Inflammatory macrophage treated with lipopolysaccharide for 4 hours (primary cell): ENCODE results near the gene ATF6B.

Source experiments
- DNase-seq: peaks from one replicate; pipeline ENCODE4 v3.0.0-alpha.2; 2020

The ATF6B gene

DNA sequence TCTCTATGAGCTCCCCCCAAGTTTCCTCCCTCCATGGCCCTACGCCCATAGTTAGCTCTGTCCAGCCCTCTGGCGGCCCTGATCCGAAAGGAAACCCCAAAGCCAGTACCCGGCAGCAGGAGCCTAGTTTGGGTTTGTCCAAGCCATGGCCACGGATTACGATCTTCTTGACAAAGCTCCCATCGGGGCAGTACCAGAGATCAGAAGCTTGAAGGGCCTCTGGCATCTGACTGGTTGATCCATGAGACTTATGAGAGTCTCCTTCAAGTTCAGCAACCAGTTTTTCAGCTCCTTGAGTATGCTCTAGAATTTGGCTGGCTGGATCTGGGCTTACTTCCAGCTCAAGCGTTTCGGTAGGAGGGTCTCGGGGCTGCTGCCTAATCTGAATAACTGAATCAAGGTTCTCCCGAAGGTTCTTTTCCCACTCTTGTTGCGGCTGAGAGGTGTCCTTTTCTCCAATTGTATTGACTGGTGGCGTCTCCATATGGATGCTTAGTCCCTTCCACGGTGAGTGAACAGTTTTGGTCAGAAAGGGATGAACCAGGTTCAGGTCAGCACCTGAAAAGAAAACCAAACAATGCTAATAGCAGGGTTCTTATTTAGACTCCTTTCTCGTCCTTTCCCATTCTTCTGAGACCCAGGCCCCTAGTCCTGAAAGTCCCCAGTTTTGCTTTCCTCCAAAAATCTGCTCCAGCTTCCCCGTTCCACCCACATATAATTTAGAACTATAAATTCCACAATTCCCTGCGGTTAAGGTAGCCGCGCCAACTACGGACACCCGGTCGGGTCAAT lies 1.4 kb upstream of the ATF6B start:
- no peak for DNase-seq

DNA sequence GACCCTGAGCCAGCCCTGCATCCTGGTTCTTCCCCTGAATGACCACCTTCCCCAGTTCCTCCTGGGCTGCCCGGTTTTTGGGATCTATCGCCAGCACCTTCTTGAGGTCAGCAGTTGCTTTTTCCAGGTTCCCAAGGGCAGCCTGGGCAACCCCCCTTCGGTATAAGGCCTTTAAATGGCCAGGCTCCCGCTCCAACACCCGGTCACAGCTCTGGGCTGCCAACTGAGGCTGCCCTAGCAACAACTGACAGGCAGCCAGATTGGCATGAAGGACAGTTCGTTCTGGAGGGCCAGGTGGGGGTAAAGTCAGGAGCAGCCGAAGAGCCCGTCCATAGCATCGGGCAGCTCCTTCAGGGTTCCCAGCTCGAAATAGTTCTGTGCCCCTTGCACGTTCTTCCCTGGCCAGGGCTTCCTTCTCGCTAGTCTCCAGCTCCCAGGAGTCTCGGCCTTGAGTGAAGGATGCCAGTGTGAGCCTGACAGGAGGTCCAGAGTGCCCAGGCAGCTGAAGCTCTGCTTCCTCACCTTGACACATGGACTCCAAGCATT lies 778 bp upstream of the ATF6B start:
- DNase-seq, result no peak

- no peak for DNase-seq
These were observed 683 bp downstream of the ATF6B start for GRCh38 chr6:32127409-32127716.

- no peak for DNase-seq
These were observed 1.2 kb downstream of the ATF6B start for GRCh38 chr6:32126880-32127279.

GRCh38 chr6:32123681-32124080 lies 4.4 kb downstream of the ATF6B start:
- DNase-seq, result no peak

DNA sequence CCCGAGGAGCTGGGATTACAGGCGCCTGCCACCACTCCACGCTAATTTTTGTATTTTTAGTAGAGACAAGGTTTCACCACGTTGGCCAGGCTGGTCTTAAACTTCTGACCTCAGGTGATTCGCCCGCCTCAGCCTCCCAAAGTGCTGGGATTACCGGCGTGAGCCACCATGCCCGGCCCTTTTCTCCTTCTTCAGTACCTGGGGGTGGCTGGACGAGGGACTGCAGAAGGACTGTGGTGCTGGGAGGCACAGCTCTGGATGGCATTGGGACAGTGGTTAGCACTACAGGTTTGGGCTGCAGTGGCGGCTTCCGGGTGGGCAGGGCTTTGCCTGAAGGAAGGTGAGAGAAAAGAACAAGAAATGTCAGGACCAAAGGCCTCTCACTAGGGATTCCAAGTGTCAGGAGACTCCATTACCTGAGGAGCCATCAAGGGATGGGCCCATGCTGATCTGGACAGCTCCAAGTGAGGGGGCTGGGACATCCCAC lies 7.4 kb downstream of the ATF6B start:
- no peak for DNase-seq

- peak; percentile 74 for DNase-seq
These were observed 9.0 kb downstream of the ATF6B start for GRCh38 chr6:32118782-32119628.

GRCh38 chr6:32117461-32117860 lies 10.6 kb downstream of the ATF6B start:
- DNase-seq, result no peak

DNA sequence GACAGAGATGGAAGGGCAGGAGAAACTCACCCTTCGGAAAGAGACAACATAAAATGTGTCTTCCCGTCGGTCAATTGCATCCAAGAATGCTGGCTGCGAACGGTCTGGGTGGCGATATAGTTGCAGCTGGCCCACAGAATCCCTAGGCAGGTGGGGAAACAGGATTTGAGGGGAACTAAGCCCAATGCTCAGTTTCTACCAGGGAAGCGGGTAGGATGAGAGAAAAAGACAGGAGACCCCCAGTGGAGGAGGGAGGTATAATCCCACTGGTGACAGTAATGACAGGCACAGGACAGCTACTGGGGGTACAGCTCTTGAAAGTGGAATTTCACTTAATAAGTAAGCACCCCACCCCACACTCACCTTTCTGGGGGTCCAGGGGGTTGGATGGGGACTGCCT lies 11.4 kb downstream of the ATF6B start:
- DNase-seq, result no peak

GRCh38 chr6:32115623-32116022 lies 12.4 kb downstream of the ATF6B start:
- DNase-seq, result no peak

DNA sequence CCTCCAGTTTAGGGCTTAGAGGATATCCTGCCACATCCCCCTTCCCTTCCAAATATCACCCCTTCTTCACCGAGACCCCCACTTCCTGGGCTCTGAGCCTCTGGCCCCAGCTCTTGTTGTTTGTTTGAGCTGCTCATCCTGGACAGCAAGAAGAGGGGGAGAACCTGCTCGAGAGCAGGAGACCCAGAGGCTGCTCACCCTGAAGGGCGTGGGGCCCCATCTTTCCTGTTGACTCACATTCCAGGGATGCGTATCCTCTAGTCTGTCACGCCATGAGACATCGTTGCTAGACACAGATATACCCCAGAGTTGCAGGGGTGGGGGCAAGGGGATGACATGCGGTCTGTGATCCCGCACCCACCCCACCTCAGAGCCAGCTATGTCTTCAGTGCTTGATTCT lies 13.2 kb downstream of the ATF6B start:
- DNase-seq, result no peak

- DNase-seq, result no peak
These were observed 14.4 kb downstream of the ATF6B start for GRCh38 chr6:32113386-32114352.

- DNase-seq, result no peak
These were observed 15.5 kb downstream of the ATF6B start for GRCh38 chr6:32112431-32112980.

- DNase-seq, result no peak
These were observed 16.5 kb downstream of the ATF6B start for GRCh38 chr6:32111424-32112066.

DNA sequence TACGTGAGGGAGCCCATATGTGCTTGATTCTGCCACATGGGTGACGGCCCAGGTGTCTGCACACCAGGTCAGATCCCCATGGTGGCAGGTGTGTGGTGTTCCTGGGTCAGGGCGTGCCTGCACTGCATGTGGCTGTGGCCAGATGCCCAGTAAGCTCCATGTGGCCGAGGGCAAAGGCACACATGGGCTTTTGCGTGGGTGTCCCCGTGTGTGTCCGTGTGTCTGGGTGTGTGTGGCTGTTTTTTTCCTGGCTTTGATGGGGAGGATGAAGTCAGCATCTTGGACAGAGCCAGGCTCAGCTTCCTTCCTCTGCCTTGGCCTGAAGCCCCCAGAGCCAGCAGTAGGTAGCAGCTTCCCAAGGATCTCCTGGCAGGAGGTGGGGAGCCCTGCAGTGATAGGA lies 17.4 kb downstream of the ATF6B start:
- DNase-seq, result no peak

GRCh38 chr6:32109765-32110160 lies 18.3 kb downstream of the ATF6B start:
- DNase-seq, result no peak

DNA sequence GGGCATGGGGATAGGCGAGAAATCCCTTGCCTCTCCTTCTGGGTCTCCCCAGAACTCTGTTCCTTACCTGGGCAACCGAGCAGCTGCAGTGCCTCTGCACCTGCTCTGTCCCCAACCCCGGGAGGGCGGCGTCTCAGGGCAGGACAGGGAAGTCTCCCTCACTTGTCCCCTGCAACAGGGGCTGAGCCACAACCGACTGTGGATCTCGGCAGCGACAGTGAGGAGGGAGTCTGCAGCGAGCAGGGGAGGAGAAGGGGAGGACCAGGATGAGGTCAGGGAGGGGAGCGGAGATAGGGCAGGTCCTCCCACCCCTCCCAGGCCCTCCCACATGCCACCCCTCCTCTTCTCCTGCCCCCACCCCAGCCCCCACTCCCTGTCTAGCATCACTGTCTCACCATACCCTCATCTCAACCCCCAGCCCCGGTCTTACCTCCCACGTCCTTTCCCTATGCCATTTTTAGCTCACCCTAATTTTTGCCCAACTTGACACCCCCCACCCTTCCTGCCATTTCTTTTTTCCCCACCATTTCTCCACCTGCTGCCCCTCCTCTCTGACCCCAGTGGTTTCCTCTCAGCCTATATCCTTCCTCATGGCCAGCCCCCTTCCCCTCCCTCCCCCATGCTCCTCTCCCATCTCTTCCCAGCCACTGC lies 18.8 kb downstream of the ATF6B start, which contains the start of gene TNXB:
TSS of gene TNXB (minus strand) at position 225 of the 651 bp plus-strand sequence. CDS start 11,140 bp downstream, outside the sequence.
- no peak for DNase-seq

- DNase-seq, result no peak
These were observed 19.3 kb downstream of the ATF6B start for GRCh38 chr6:32108727-32109113.

- no peak for DNase-seq
These were observed 19.9 kb downstream of the ATF6B start for GRCh38 chr6:32108094-32108627.

- DNase-seq, result no peak
These were observed 20.6 kb downstream of the ATF6B start for GRCh38 chr6:32107406-32107805.

DNA sequence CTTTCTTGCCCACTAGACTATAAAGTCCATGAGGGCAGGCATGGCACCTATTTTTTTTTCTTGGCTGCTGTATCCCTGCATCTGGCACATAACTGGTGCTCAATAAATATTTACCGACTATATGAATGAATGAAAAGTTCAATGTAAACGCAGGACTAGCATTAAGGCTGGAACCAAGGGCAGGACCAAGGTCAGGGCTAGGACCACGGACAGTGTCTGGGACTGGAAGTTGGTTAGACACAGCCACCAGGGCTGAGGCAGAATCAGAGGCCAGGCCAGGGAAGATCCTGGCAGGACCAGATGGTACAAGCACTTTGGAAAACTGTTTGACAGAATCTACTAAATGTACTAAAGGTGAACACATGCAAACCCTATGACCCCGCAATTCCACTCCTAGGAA lies 22.6 kb downstream of the ATF6B start:
- no peak for DNase-seq
